Natural killer cell (primary cell): ENCODE results near the gene RHOG. TPM values are rescaled to one million over a fixed set of nuclear protein-coding genes. Genes with fewer than 3 reads are reported as not detected.

Experiments used
- ATAC-seq, 3 donors: fragments of 150-1000 bp in 2 of 3; fragments of 200-7000 bp in 1 of 3; cut with Tn5 transposase; 1 replicate in 1 of 3; 2 replicates in 2 of 3; pipeline ENCODE4 v1.10.0; 2021; ENCODE audit warnings: mild to moderate bottlenecking in 2 of 3, moderate library complexity in 2 of 3
- DNase-seq, 2 donors: peaks; one replicate each; pipeline versions ENCODE4 v3.0.0 to v3.0.0-alpha.2; 2013 to 2021; ENCODE audit warnings: mixed read lengths in 1 of 2
- H3K27ac ChIP-seq: one replicate; pipeline ENCODE4 v1.5.1; 2013; ENCODE audit warnings: mild to moderate bottlenecking, low read length
- H3K27me3 ChIP-seq: one replicate; pipeline ENCODE4 v1.6.1; 2013; ENCODE audit warnings: low read length; ENCODE audit not compliant: control insufficient read depth, insufficient read depth
- H3K36me3 ChIP-seq: one replicate; pipeline ENCODE4 v1.6.1; 2013; ENCODE audit warnings: low read length; ENCODE audit not compliant: control insufficient read depth, insufficient read depth
- H3K4me1 ChIP-seq: one replicate; pipeline ENCODE4 v1.6.1; 2013; ENCODE audit warnings: low read length; ENCODE audit not compliant: control insufficient read depth, insufficient read depth
- H3K4me3 ChIP-seq: one replicate; pipeline ENCODE4 v1.5.1; 2013; ENCODE audit warnings: low read length
- H3K9me3 ChIP-seq: one replicate; pipeline ENCODE4 v1.6.1; 2013; ENCODE audit warnings: low read length; ENCODE audit not compliant: control insufficient read depth, insufficient read depth
- H3K27ac Mint-ChIP-seq, 2 donors: one replicate each; pipeline ENCODE4 v1.8.0; 2022; ENCODE audit warnings: mild to moderate bottlenecking in 2 of 2, mixed read lengths in 2 of 2, moderate library complexity in 1 of 2
- H3K27me3 Mint-ChIP-seq, 2 donors: one replicate each; pipeline ENCODE4 v1.8.0; 2022; ENCODE audit warnings: low read depth in 2 of 2, mixed read lengths in 2 of 2
- H3K36me3 Mint-ChIP-seq: one replicate; pipeline ENCODE4 v1.8.0; 2022; ENCODE audit warnings: mixed read lengths
- H3K4me1 Mint-ChIP-seq, 2 donors: one replicate each; pipeline ENCODE4 v1.8.0; 2022; ENCODE audit warnings: mixed read lengths in 2 of 2
- H3K4me3 Mint-ChIP-seq: one replicate; pipeline ENCODE4 v1.8.0; 2022; ENCODE audit warnings: mild to moderate bottlenecking, moderate library complexity, mixed read lengths
- H3K9me3 Mint-ChIP-seq, 2 donors: one replicate each; pipeline ENCODE4 v1.8.0; 2022; ENCODE audit warnings: mixed read lengths in 2 of 2
- WGBS: methylation state at CpG from one replicate; pipeline ENCODE4 v1.1.7; 2013; ENCODE audit warnings: missing lambda C conversion rate; ENCODE audit not compliant: insufficient coverage; 5-methylcytosine and 5-hydroxymethylcytosine counted together
- intact Hi-C: fragments of 100-400 bp; cut with micrococcal nuclease; formaldehyde crosslinking; loops from one replicate; pipeline ENCODE4 v1.14.2; 2022
- total RNA-seq, 4 donors: library from RNA; stranded (reverse); fragments of 120-200 nt in 1 of 4; gene quantifications; one replicate each; pipeline versions ENCODE4 v1.2.3 to v1.2.4, GENCODE V29; 2013 to 2022
- TF ChIP-seq, protein P1 (sequence below): fragments of 200-600 bp; IDR thresholded peaks from one replicate; pipeline ENCODE4 v1.8.0; 2022; ENCODE audit warnings: antibody characterized with exemption

Gene RHOG
- total RNA-seq, 3 donors from 2014 or later (not counting 1 experiment from before 2014, with no cell fraction given), result 114 to 145 (median 137) TPM

DNA sequence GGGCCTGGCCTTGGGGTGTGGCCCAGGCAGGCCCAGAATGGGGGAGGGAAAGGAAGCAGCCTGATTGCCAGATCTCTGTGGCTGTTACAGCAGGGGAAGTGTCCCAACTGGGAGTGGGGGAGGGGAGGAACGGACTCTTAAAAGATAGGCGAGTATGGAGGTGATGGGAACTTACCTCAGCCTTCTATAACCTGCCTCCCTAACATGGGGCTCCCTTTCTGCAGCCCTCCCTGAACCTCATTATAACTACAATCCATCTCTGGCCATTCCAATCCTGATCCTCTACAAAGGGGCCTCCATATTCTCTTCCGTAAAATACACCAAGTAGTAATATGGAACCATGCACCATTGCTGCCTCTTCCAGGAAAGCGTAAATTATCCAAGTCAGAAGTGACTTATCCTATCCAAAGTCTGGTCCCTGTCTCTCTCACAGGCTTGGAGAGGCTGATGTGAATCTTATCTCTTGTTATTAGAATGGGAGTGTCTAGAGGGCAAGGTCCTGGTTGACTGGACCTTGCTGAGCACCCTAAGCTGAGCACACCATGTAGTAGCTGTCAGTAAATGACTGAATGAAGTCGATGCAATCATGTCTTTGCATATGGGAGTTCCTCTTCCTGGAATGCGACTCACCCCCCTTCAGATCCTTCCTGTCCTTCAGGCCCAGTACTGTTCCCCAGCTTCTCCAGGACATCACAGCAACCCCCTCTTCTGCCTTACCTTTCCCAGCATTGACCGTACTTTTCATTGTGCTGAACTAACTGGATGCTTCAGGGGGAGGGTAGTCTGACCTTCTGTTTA is 5.9 kb downstream of the RHOG start:
- no peaks in the 10 kb centered on the region for H3K9me3 ChIP-seq
- TF ChIP-seq, protein P1, sequence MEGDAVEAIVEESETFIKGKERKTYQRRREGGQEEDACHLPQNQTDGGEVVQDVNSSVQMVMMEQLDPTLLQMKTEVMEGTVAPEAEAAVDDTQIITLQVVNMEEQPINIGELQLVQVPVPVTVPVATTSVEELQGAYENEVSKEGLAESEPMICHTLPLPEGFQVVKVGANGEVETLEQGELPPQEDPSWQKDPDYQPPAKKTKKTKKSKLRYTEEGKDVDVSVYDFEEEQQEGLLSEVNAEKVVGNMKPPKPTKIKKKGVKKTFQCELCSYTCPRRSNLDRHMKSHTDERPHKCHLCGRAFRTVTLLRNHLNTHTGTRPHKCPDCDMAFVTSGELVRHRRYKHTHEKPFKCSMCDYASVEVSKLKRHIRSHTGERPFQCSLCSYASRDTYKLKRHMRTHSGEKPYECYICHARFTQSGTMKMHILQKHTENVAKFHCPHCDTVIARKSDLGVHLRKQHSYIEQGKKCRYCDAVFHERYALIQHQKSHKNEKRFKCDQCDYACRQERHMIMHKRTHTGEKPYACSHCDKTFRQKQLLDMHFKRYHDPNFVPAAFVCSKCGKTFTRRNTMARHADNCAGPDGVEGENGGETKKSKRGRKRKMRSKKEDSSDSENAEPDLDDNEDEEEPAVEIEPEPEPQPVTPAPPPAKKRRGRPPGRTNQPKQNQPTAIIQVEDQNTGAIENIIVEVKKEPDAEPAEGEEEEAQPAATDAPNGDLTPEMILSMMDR, result no peak
- H3K4me1 Mint-ChIP-seq, result peaks cover 86 to 97% of the 10 kb centered on the region in 2 donors
- peak overlapping the region; percentile 81 for H3K4me3 Mint-ChIP-seq
- H3K27ac ChIP-seq, result peak overlapping the region; percentile 84
- 54% methylated on average over 5 of the region's 7 CpGs for WGBS
- H3K4me1 ChIP-seq, result peaks cover 97% of the 10 kb centered on the region
- no peaks in the 10 kb centered on the region for H3K27me3 ChIP-seq
- H3K4me3 ChIP-seq, result no peak overlapping the region
- H3K27ac Mint-ChIP-seq, result peak overlapping the region; percentile 90 to 95
- peaks cover 13% of the 10 kb centered on the region for H3K36me3 ChIP-seq
- peak in 1 of 3 donors; percentile 37 for ATAC-seq
- intact Hi-C loops, result loop anchor here (5.0 kb wide), 2 partner anchors 48 to 112 kb away; no protein-coding TSS in a partner anchor
- H3K27me3 Mint-ChIP-seq, result no peaks in the 10 kb centered on the region
- no peaks in the 10 kb centered on the region for H3K9me3 Mint-ChIP-seq
- no peaks in the 10 kb centered on the region for H3K36me3 Mint-ChIP-seq
- DNase-seq, result peak in 1 of 2 donors; percentile 33

DNA sequence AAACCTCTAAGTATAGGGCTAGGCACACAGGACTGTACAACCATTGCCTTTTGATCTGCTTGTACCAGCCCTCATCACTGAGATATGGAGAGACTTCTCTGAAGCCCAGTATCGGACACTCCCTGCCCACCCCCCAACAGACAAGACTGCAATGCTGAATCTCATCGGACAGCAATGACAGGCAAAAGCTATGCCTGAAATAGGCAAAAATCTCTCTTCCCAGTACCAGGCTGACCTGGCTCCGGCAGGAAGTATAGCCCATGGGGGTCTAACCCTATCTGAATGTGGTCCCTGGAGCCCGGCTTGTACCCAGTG is 6.5 kb downstream of the RHOG start:
- H3K4me1 ChIP-seq, result peaks cover 91% of the 10 kb centered on the region
- H3K27me3 ChIP-seq, result no peaks in the 10 kb centered on the region
- WGBS, result 28% methylated on average over 4 of the region's 4 CpGs
- Mint-ChIP-seq H3K27ac (peak overlapping the region; percentile 90 to 95), H3K9me3 (no peaks in the 10 kb centered on the region), H3K36me3 (no peaks in the 10 kb centered on the region), H3K4me3 (peak overlapping the region; percentile 81), H3K4me1 (peaks cover 82 to 96% of the 10 kb centered on the region in 2 donors), H3K27me3 (no peaks in the 10 kb centered on the region)
- DNase-seq (no peak), ATAC-seq (no peak)
- intact Hi-C loops, result no loop called here
- H3K27ac ChIP-seq, result peak overlapping the region; percentile 84
- H3K9me3 ChIP-seq, result no peaks in the 10 kb centered on the region
- H3K4me3 ChIP-seq, result no peak overlapping the region
- TF ChIP-seq, protein P1, result no peak
- H3K36me3 ChIP-seq, result peaks cover 17% of the 10 kb centered on the region

GRCh38 chr11:3833449-3833848 is 7.3 kb downstream of the RHOG start:
- ATAC-seq (no peak), DNase-seq (no peak)
- TF ChIP-seq, protein P1, result no peak
- H3K4me1 Mint-ChIP-seq, result peaks cover 74 to 87% of the 10 kb centered on the region in 2 donors
- WGBS, result 100% methylated on average over 1 of the region's 2 CpGs
- H3K4me3 Mint-ChIP-seq, result peak overlapping the region; percentile 81
- no peaks in the 10 kb centered on the region for H3K9me3 Mint-ChIP-seq
- H3K27me3 ChIP-seq, result no peaks in the 10 kb centered on the region
- no peaks in the 10 kb centered on the region for H3K27me3 Mint-ChIP-seq
- peak overlapping the region; percentile 90 to 95 for H3K27ac Mint-ChIP-seq
- H3K4me1 ChIP-seq, result peaks cover 83% of the 10 kb centered on the region
- H3K4me3 ChIP-seq, result no peak overlapping the region
- peaks cover 19% of the 10 kb centered on the region for H3K36me3 ChIP-seq
- H3K9me3 ChIP-seq, result no peaks in the 10 kb centered on the region
- H3K36me3 Mint-ChIP-seq, result no peaks in the 10 kb centered on the region
- H3K27ac ChIP-seq, result no peak overlapping the region
- intact Hi-C loops, result no loop called here
